GM19372 (cell line): ENCODE results near the gene KLHL8.
A peak's percentile ranks its signal among the peaks of the same experiment; 100 is the strongest.

Experiments used
- ATAC-seq: cut with Tn5 transposase; IDR thresholded peaks from one replicate; pipeline ENCODE4 v1.9.1; 2021; ENCODE audit warnings: mild to moderate bottlenecking, low read depth, moderate library complexity; ENCODE audit not compliant: unreplicated experiment

KLHL8 gene

DNA sequence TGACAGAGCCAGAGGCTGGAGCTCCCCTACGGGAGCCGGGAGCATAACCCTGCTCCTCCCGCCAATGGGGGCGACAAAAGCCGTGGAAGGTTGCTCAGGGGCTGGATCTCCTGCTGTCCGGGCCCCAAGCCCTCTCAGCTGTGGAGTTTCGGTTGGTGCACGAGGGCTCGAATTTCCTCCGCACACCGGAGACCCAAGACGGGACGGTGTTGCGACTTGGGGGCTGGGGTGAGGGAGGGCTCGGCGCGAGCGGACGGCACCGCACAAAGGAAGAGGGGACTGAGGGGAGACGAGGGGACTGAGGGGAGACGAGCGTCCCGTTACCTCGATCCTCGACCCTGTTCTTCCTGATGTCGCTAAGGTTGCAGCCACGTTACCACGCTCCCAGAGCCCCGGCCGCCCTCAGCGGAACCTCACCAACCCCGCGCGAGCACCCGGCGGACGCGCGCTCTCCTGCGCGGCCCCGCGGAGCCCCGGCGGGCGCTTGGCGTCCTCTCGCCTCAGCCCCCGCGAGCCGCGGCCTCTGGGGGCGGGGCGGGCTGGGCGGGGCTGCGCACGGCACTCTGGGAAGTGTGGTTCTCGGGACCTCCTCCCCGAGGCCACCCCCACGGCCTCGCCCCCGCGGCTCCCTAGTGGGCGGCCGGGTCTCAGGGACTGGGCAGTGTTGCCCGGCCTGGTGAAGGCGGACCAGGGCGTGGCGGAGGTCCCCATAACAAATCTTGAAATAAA lies at the start of gene KLHL8:
Gene KLHL8, minus strand, starts transcription at position 525 of the 729 bp plus-strand sequence. CDS start 25,079 bp downstream, outside the sequence.
- ATAC-seq: peak; percentile 79

GRCh38 chr4:87270144-87270543 lies 49.7 kb upstream of the KLHL8 start:
- ATAC-seq: no peak

DNA sequence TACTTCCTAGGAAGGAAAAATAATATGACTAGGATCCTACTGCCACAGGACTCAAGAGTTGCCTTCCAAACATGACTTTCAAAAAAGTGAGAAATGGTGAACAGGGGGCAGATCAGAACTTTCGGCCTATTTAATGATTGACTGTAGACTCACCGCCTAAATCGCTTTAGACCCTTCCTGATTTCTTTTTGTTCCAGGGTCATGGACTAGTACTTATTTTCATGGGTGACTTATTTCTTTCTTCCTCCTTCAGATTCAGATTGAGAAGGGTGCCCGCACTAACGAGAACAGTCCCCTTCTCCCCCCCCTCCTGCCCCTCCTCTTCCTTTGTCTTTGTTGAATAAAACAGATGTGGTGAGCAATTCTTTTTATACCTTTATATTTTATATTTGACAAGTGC lies 48.0 kb upstream of the KLHL8 start:
- no peak for ATAC-seq

- no peak for ATAC-seq
Measured at GRCh38 chr4:87266986-87267385, 46.6 kb upstream of the KLHL8 start.

DNA sequence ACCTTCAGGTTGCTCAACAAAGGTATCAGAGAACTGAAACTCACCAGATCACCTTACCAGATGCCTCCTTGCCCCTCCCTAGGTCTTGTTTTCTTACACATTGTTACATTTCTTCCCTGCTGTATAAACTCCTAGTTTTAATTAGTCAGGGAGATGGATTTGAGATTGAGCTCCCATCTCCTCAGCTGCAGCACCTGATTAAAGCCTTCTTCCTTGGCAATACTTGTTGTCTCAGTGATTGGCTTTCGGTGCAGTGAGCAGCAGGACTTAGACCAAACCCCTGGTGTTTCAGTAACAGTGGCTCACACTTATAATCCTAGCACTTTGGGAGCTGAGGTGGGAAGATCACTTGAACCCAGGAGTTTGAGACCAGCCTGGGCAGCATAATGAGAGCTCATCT lies 42.5 kb upstream of the KLHL8 start:
- no peak for ATAC-seq

- no peak for ATAC-seq
Measured at GRCh38 chr4:87260477-87260876, 40.1 kb upstream of the KLHL8 start.

- no peak for ATAC-seq
Measured at GRCh38 chr4:87258677-87259076, 38.3 kb upstream of the KLHL8 start.

- no peak for ATAC-seq
Measured at GRCh38 chr4:87257523-87257922, 37.1 kb upstream of the KLHL8 start.

GRCh38 chr4:87255755-87256154 lies 35.3 kb upstream of the KLHL8 start:
- no peak for ATAC-seq

DNA sequence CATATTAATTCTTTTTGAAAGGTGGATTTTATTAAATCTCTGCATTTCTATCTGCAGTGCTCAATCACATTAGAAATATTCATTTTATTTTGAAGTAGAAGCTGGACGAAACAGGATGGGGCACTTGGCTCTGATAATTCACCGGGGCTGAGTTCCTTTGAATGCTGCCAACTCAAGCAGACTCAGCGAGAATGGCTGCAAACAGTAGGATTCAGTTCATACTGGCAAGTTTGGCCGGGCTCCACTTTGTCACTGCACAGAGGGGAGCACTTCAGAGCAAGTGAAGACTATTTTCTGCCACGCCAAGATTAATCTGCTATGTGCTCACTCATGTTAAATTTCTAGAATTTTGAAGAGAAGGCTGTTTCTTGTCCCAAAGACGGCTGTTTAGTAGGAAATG lies 30.7 kb upstream of the KLHL8 start:
- no peak for ATAC-seq

DNA sequence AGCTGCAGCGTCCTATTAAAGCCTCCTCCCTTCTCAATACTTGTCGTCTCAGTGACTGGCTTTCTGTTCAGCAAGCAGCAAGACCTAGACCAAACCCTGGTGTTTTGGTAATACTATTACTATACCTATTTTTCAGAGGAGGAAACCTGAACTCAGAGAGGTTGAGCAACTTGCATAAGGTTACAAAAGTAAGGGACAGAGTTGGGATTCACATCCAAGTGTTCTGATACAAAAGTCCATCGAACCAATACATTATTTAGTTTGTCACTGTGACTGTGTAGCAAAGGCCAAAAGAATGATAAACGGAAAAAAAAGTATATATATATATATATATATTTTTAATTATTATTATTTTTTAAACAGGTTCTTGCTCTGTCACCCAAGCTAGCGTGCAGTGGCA lies 29.9 kb upstream of the KLHL8 start:
- no peak for ATAC-seq

- ATAC-seq: no peak
Measured at GRCh38 chr4:87249332-87250019, 29.1 kb upstream of the KLHL8 start.

DNA sequence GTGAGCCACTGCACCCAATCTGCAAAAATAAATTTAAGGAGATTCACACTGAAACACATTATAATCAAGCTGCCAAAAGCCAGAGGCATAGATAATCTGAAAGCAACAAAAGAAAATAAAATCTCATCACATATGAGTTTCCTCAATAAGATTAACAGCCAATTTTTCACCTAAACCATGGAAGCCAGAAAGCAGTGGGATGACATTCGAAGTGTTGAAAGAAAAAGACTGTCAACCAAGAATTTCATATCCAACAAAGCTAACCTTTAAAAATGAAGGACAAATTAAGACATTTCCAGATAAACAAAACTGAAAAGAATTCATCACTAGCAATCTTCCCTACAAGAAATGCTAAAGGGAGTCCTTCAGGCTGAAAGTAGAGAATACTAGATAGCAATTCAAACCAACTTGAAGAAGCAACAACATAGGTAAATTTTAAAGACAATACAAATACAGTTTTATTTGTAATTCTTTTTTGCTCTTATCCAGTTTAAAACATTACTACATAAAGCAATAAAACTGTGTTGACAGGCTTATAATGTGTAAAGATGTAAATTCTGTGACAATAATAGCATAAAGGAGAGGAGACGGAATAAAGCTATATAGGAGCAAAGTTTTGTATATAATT lies 23.1 kb upstream of the KLHL8 start:
- no peak for ATAC-seq

GRCh38 chr4:87241336-87241735 lies 20.9 kb upstream of the KLHL8 start:
- ATAC-seq: no peak

GRCh38 chr4:87240341-87240740 lies 19.9 kb upstream of the KLHL8 start:
- ATAC-seq: no peak

DNA sequence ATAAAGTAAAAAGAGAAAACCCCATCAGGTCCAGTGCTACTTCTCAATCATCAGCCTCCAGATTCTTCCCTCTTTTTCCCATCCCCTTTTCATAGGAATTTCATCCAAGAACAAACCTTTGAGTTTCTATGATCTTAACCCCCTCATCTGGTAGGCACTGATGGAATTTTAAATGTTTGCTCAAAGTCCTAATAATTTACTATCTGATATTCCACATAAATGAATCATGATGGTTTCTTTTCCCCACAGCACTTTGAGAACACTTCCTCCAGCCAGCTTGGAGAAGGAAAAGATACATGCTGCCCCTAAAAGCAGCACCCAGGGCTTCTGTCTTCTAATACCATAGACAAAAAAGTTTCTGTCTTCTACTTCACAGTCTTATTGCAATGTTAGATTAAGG lies 19.4 kb upstream of the KLHL8 start:
- no peak for ATAC-seq

DNA sequence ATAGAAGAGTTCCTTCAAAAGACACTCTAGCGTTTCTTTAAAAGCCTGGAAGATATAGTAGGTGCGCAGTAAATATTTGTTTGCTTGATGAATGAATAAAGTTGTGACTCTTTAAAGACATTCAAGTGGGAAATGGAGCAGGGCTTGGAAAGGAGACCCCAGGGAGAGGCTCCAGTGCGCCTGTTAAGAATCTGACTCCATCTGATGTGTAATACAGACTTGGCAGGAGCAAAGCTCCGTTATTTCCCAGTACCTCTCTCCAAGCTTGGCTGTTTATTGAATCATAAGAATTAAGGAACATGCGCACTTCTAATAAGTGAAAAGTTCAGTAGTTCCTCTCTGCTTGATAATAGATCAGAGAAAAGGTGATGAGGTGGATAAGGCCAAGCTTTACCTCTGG lies 18.8 kb upstream of the KLHL8 start:
- no peak for ATAC-seq

DNA sequence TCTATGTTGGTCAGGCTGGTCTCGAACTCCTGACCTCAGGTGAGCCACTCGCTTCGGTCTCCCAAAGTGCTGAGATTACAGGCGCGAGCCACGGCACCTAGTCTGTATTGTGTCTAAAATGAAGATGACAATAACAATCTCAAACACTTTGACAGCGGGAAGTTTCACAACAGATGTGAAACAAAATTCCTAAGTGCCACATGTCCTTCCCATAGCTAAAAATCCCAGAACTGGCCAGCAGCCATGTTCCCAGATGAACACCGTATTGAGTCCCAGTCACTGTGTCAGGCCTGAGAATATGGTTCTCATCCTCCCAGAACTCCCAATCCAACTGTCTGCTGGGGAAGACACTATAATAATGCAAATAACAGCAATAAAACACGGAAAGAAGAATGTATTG lies 16.4 kb upstream of the KLHL8 start:
- ATAC-seq: no peak

DNA sequence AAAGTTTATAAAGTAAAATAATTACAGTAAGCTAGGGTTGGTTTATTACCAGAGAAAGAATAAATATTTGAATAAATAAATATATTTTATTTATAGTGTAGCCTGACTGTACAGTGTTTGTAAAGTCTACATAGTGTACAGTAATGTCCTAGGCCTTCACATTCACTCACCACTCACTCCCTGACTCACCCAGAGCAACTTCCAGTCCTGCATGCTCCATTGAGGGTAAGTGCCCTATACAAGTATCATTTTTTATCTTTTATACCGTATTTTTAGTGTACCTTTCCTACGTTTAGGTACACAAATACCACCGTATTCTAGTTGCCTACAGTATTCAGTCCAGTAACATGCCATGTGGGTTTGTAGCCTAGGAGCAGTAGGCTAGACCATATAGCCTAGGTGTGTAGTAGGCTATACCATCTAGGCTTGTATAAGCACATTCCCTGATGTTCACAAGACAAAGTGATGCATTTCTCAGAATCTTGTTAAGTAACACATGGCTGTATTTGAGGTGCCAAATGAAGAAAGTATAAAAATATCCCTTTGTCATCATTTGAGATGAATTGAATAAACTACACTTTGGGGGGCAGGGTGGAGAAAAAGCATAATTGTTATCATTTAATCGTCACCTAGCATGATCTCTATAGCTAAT lies 14.7 kb upstream of the KLHL8 start:
- no peak for ATAC-seq

GRCh38 chr4:87232216-87232615 lies 11.8 kb upstream of the KLHL8 start:
- no peak for ATAC-seq

DNA sequence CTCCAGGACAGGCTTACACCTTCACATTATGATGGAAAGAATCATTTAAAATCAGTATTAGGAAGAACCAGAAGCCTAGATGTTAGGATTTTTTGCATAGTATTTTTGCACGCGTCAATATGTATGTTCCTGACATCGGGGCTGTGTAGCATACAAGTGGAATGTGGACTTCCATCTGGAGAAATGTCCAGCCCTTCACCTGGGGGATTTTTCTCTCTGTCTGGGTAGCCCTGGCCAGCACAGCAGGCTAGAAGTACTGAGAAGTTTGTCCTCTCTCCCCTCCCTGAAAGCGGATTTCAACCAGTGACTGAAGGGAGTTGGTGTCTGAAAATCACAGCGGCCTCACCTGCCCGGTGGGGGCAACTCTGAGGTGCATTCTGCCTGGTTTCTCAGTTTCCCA lies 10.4 kb upstream of the KLHL8 start:
- no peak for ATAC-seq
